Keratinocyte (primary cell): Measurements from ENCODE around the gene ERCC1. TPM values are rescaled to one million over a fixed set of nuclear protein-coding genes. Genes with fewer than 3 reads are reported as not detected.
A peak's percentile ranks its signal among the peaks of the same experiment; 100 is the strongest.

ENCODE experiments used
- DNase-seq: peaks from one replicate; pipeline ENCODE4 v3.0.0-alpha.2; 2011; ENCODE audit warnings: low read depth, missing footprints, low spot score
- FAIRE-seq: peaks from 2 replicates; lab custom pipeline; 2011; peaks lifted over from hg19 to GRCh38; lab: Jason Lieb, UNC
- H2AFZ ChIP-seq: 2 replicates; pipeline ENCODE4 v1.6.0; 2012; ENCODE audit warnings: low read length, control low read depth, inconsistent platforms; ENCODE audit not compliant: control insufficient read depth
- H3K27ac ChIP-seq: 2 replicates; pipeline ENCODE4 v1.5.1; 2011; ENCODE audit warnings: low read length; ENCODE audit not compliant: control insufficient read depth, insufficient read depth
- H3K27me3 ChIP-seq: 3 replicates; pipeline ENCODE4 v1.6.0; 2011; ENCODE audit warnings: low read length; ENCODE audit not compliant: control insufficient read depth, insufficient read depth; ENCODE audit errors: extremely low read depth
- H3K36me3 ChIP-seq, 2 experiments: 2 replicates in 1 of 2; 3 replicates in 1 of 2; pipeline ENCODE4 v1.5.1; 2011; ENCODE audit warnings: low read length in 2 of 2, mild to moderate bottlenecking in 1 of 2; ENCODE audit not compliant: control insufficient read depth in 2 of 2, insufficient read depth in 2 of 2; ENCODE audit errors: extremely low read depth in 1 of 2
- H3K4me1 ChIP-seq: 3 replicates; pipeline ENCODE4 v1.5.1; 2011; ENCODE audit warnings: low read length; ENCODE audit not compliant: control insufficient read depth, insufficient read depth; ENCODE audit errors: extremely low read depth
- H3K4me2 ChIP-seq: 3 replicates; pipeline ENCODE4 v1.6.0; 2011; ENCODE audit warnings: low read depth, low read length; ENCODE audit not compliant: control insufficient read depth, insufficient read depth; ENCODE audit errors: extremely low read depth
- H3K4me3 ChIP-seq, 3 experiments: fragments of 200-600 bp in 1 of 3; sonication (generic) in 1 of 3; 2 replicates in 2 of 3; 3 replicates in 1 of 3; pipeline ENCODE4 v1.5.1; 2011 to 2016; ENCODE audit warnings: low read length in 3 of 3, mild to moderate bottlenecking in 3 of 3, control low read depth in 2 of 3, inconsistent platforms in 1 of 3, low read depth in 1 of 3, mixed read lengths in 1 of 3, mixed run types in 1 of 3, moderate library complexity in 1 of 3; ENCODE audit not compliant: control insufficient read depth in 2 of 3, insufficient read depth in 2 of 3; ENCODE audit errors: extremely low read depth in 1 of 3
- H3K79me2 ChIP-seq: 2 replicates; pipeline ENCODE4 v1.6.0; 2012; ENCODE audit warnings: low read length; ENCODE audit not compliant: control insufficient read depth, insufficient read depth
- H3K9ac ChIP-seq: 3 replicates; pipeline ENCODE4 v1.6.0; 2011; ENCODE audit warnings: low read length; ENCODE audit not compliant: control insufficient read depth, insufficient read depth; ENCODE audit errors: extremely low read depth
- H3K9me1 ChIP-seq: 3 replicates; pipeline ENCODE4 v1.6.0; 2011; ENCODE audit warnings: low read length; ENCODE audit not compliant: control insufficient read depth, insufficient read depth; ENCODE audit errors: extremely low read depth
- H3K9me3 ChIP-seq: 2 replicates; pipeline ENCODE4 v1.5.1; 2012; ENCODE audit warnings: low read depth, low read length; ENCODE audit not compliant: control insufficient read depth
- H4K20me1 ChIP-seq: 3 replicates; pipeline ENCODE4 v1.6.0; 2011; ENCODE audit warnings: low read length; ENCODE audit not compliant: control insufficient read depth, insufficient read depth; ENCODE audit errors: extremely low read depth
- CTCF ChIP-seq, 3 experiments: IDR thresholded peaks in 1 of 3; conservative IDR thresholded peaks in 1 of 3; optimal IDR thresholded peaks in 1 of 3; 2 replicates in 2 of 3; 3 replicates in 1 of 3; pipeline versions ENCODE3 to v1.5.1; 2011; ENCODE audit warnings: low read length in 3 of 3, mild to moderate bottlenecking in 3 of 3, moderate library complexity in 2 of 3, control low read depth in 1 of 3, inconsistent platforms in 1 of 3; ENCODE audit not compliant: insufficient read depth in 2 of 3; ENCODE audit errors: extremely low read depth in 1 of 3
- EZH2 ChIP-seq: IDR thresholded peaks from one replicate; pipeline ENCODE4 v1.6.1; 2012; ENCODE audit warnings: inconsistent platforms, mild to moderate bottlenecking, low read length, moderate library complexity
- dilution Hi-C: fragments of 300-500 bp; cut with MboI; formaldehyde crosslinking; loops from one replicate; pipeline ENCODE4 v1.7.0; 2020; ENCODE audit warnings: low sequenced_read_pairs; ENCODE audit not compliant: extremely low pct_ligation_motif_present
- polyA plus RNA-seq, 5 experiments: library from polyadenylated mRNA; depleted of rRNA in 3 of 5; stranded (reverse) in 3 of 5; stranded (forward) in 1 of 5; unstranded in 1 of 5; fragments of >200 nt; gene quantifications; 1 replicate in 1 of 5; 2 replicates in 3 of 5; 3 replicates in 1 of 5; pipeline versions ENCODE4 v1.2.1 to v1.2.3, GENCODE V29; 2011 to 2012; ENCODE audit warnings: missing spikeins in 2 of 5, low read depth in 1 of 5, low replicate concordance in 1 of 5

The ERCC1 gene
- polyA plus RNA-seq, 1 donor (not counting 4 experiments of a cell fraction or from before 2014, with no cell fraction given): 175 TPM

- no peaks in the 10 kb centered on the region for H3K27me3 ChIP-seq
- H3K9me3 ChIP-seq: no peaks in the 10 kb centered on the region
- H3K79me2 ChIP-seq: no peaks in the 10 kb centered on the region
- H3K4me3 ChIP-seq: peak overlapping the region in 1 of 3 experiments; percentile 73
- H3K27ac ChIP-seq: peak overlapping the region; percentile 63
- no peaks in the 10 kb centered on the region for H3K9me1 ChIP-seq
- peak overlapping the region; percentile 64 for H3K4me2 ChIP-seq
- DNase-seq (no peak), FAIRE-seq (no peak)
- TF ChIP-seq CTCF (optimal IDR thresholded peaks at IDR 0.05 in 1 of 3, IDR thresholded peaks at IDR 0.05 in 1 of 3, conservative IDR thresholded peaks at IDR 0.05 in 1 of 3; ENCODE audit: extremely low read depth in 1 of 3, insufficient read depth in 2 of 3, low read length in 3 of 3) (no peak), EZH2 (no peak)
- H3K9ac ChIP-seq: peak overlapping the region; percentile 73
- dilution Hi-C loops: no loop called here
- peaks cover 27% of the 10 kb centered on the region for H3K4me1 ChIP-seq
- H3K36me3 ChIP-seq: no peaks in the 10 kb centered on the region
- peak overlapping the region; percentile 37 for H2AFZ ChIP-seq
- H4K20me1 ChIP-seq: no peaks in the 10 kb centered on the region
Observed at GRCh38 chr19:45440259-45440638, 16.5 kb upstream of the ERCC1 start.

- TF ChIP-seq EZH2: no peak
- TF ChIP-seq CTCF (optimal IDR thresholded peaks at IDR 0.05 in 1 of 3, IDR thresholded peaks at IDR 0.05 in 1 of 3, conservative IDR thresholded peaks at IDR 0.05 in 1 of 3; ENCODE audit: extremely low read depth in 1 of 3, insufficient read depth in 2 of 3, low read length in 3 of 3): peak; percentile 73 to 94 (median 79)
- H3K79me2 ChIP-seq: no peaks in the 10 kb centered on the region
- no peak for DNase-seq
- peak overlapping the region; percentile 37 for H2AFZ ChIP-seq
- H3K9me3 ChIP-seq: no peaks in the 10 kb centered on the region
- H3K36me3 ChIP-seq: no peaks in the 10 kb centered on the region
- H4K20me1 ChIP-seq: no peaks in the 10 kb centered on the region
- peak overlapping the region; percentile 63 for H3K27ac ChIP-seq
- no peaks in the 10 kb centered on the region for H3K27me3 ChIP-seq
- no peaks in the 10 kb centered on the region for H3K9me1 ChIP-seq
- peak overlapping the region; percentile 20 to 73 (median 44) for H3K4me3 ChIP-seq
- peak overlapping the region; percentile 73 for H3K9ac ChIP-seq
- peak overlapping the region; percentile 64 for H3K4me2 ChIP-seq
- peaks cover 24% of the 10 kb centered on the region for H3K4me1 ChIP-seq
- dilution Hi-C loops: no loop called here
- no peak for FAIRE-seq
Observed at GRCh38 chr19:45439569-45440258, 16.0 kb upstream of the ERCC1 start.
